ENCODE results near the gene HECTD4.

HECTD4 gene

DNA sequence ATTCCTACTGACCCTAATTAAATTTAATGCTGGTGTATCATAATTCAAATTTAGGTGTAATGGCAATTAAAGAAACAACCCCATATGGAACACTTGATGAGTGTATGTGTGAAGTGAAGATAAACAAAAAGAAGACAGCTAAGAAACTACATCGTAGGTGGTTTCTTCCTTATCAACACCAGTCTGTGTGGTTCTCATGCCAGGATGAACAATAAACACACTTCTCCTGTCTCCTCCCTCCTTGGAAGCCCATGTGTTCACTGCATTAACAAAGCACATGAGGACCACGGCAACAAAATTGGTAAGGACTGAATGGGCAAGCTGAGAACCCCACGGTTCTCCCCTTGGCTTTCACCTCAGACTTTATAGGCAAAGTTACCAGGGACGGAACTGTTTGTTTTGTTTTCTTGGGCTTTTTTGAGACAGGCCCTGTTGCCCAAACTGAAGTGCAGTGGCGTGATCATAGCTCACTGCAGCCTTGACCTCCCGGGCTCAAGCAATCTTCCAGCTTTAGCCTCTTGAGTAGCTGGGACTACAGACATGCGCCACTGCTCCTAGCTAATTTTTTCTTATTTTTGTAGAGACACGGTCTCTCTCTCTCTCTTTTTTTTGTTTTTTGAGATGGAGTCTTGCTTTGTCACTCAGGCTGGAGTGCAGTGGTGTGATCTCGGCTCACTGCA is 185.9 kb downstream of the HECTD4 start:
- Mint-ChIP-seq H3K27me3 (no peaks in the 10 kb centered on the region), H3K4me3 (no peak overlapping the region), H3K27ac (no peak overlapping the region), H3K4me1 (ENCODE audit: low read depth) (no peaks in the 10 kb centered on the region), H3K9me3 (no peaks in the 10 kb centered on the region), H3K36me3 (ENCODE audit: low read depth) (peaks cover 99% of the 10 kb centered on the region)
- intact Hi-C loops (cut with micrococcal nuclease), result no loop called here

DNA sequence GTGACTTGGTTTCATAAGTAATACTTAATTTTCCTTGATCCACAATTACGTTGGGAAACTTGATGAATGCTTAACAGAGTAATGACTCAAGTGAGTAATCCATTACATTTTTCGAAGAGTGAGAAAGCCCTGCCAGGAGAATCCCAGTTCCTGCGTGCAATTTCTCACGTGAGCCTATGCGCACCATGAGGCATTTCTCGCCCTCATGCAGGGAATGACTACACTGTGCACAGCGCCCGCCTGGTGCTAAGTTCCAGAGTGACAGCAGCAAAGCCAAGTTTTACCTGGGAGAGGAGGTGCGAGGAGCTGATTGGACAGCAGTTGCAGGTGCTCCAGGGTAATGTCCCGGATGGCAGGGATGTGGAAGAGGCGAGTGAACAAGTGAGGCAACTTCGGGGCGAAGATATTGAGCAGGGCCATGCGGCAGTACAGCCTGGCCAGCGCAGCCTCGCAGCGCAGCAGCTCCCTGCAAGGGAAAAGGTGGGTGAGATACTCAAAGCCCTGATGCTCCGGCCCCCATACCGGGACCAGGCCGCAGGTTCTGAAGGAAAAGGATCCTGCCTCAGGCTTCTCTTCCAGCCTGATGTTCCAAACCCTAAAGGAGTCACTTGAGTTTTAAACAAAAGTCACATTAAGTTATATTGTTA is 187.5 kb downstream of the HECTD4 start:
- no peak overlapping the region for H3K27ac Mint-ChIP-seq

DNA sequence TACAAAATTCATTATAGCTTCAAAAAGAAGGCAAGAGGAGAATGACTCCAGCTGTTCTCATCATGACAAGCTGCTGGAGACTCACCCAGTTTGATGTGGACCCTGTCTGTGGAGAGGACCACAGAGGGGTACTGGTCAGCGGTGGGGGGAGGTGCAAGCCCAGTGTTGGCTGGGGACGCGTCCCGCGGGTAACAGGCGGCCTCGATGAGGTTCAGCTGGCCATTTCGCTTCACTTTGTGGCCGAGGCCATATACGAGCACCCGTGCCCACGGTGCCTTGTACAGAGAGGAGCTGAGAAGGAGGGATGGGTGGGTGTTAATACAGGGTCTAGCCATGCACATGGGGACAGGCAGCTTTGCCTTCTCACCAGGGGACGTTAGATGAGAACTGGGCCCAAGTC is 189.8 kb downstream of the HECTD4 start:
- intact Hi-C loops (cut with micrococcal nuclease), result no loop called here

More for the DNA sequence above, 187.5 kb downstream of the HECTD4 start:
- intact Hi-C loops (cut with micrococcal nuclease), result no loop called here
- H3K4me3 Mint-ChIP-seq, result no peak overlapping the region
- H3K36me3 Mint-ChIP-seq (ENCODE audit: low read depth), result peaks cover 99% of the 10 kb centered on the region
- peaks cover 9% of the 10 kb centered on the region for H3K4me1 Mint-ChIP-seq (ENCODE audit: low read depth)
- H3K9me3 Mint-ChIP-seq, result no peaks in the 10 kb centered on the region
- H3K27me3 Mint-ChIP-seq, result no peaks in the 10 kb centered on the region

DNA sequence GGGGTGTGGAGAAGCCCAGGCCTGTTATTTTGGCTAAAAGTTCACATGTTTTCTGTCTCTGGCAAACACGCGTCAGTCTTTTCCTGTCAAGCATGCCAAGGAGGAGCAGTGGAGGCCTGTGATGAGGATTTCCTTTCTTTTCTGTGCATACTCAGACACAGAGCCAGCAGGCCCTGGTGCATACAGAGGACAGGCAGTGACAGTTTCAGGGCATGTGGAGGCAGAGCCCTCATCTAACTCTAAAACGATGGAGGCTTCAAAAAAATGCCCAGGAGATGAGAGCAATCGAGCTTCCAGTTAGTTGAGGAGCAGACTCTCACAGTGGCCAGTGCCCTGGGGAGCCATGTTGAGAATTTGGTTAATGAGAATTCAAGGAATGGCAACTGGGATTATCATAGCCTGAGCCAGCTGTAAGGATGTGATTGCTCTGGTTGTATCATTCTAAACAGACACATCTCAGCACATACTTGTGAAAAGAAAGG is 190.3 kb downstream of the HECTD4 start:
- intact Hi-C loops (cut with micrococcal nuclease), result no loop called here
- H3K27ac Mint-ChIP-seq, result no peak overlapping the region

More for the DNA sequence above, 189.8 kb downstream of the HECTD4 start:
- Mint-ChIP-seq H3K27ac (no peak overlapping the region), H3K4me1 (ENCODE audit: low read depth) (peaks cover 9% of the 10 kb centered on the region), H3K36me3 (ENCODE audit: low read depth) (peaks cover 97% of the 10 kb centered on the region), H3K9me3 (no peaks in the 10 kb centered on the region), H3K4me3 (no peak overlapping the region), H3K27me3 (no peaks in the 10 kb centered on the region)

DNA sequence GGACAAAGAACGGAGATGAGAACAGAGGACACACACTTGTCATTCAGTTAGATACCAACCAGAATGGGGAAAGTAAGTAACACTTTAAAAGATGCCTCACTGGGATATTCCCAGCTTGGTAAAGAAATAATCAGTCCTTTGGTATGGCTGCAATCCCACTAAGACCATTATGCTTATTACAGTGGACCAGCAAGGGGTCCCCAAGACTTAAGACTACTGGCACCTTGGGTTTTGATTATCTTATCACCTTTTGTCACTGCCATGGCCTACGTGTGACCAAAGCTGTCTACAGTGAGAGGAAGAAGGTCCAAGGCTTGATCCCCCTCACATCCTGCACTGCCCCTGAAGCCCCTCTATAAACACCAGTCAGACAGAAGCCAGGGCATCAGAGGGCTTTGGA is 191.0 kb downstream of the HECTD4 start:
- H3K4me1 Mint-ChIP-seq (ENCODE audit: low read depth), result peaks cover 9% of the 10 kb centered on the region
- H3K9me3 Mint-ChIP-seq, result no peaks in the 10 kb centered on the region
- H3K27me3 Mint-ChIP-seq, result no peaks in the 10 kb centered on the region
- peaks cover 97% of the 10 kb centered on the region for H3K36me3 Mint-ChIP-seq (ENCODE audit: low read depth)
- H3K4me3 Mint-ChIP-seq, result no peak overlapping the region
- H3K27ac Mint-ChIP-seq, result no peak overlapping the region
- intact Hi-C loops (cut with micrococcal nuclease), result no loop called here

More for the DNA sequence above, 190.3 kb downstream of the HECTD4 start:
- Mint-ChIP-seq H3K9me3 (no peaks in the 10 kb centered on the region), H3K36me3 (ENCODE audit: low read depth) (peaks cover 97% of the 10 kb centered on the region), H3K4me1 (ENCODE audit: low read depth) (peaks cover 9% of the 10 kb centered on the region), H3K27me3 (no peaks in the 10 kb centered on the region), H3K4me3 (no peak overlapping the region)

DNA sequence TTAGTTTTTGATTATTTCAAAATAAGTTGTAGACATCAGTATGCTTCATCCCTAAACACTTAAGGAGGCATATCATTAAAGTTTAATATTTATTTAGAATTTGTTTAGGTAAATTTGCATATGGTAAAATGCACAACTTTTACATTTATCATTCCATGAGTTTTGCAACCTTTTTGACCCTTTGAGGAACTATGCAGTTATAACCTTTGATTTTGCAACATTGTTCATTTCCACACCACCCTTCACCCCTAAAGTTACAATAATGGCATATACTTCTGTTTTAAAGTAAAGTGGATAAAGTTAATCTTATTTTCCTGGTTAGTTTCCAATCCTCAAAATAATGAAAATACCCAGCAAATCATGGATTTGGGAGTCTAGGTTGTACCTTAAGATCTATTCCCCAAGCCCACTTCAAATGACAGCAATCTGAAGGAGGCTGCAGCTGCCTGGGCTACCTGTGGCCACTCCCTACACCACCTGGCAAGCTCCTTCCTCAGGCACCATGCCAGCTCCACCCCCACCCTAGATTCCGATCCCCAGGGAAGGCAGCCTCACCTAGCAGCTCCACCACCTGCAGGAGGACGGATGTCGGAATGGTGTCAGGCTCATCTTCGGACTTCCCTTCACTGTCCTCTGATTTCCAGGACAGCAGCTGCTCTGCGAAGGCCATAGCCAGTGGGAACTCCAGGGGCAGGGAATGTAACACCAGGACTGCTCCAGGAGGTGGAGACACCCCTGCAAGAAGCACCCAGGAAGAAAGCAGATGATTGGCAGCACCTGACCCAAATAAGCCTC is 191.8 kb downstream of the HECTD4 start:
- H3K27ac Mint-ChIP-seq, result no peak overlapping the region
- no peaks in the 10 kb centered on the region for H3K27me3 Mint-ChIP-seq
- intact Hi-C loops (cut with micrococcal nuclease), result no loop called here
- H3K9me3 Mint-ChIP-seq, result no peaks in the 10 kb centered on the region
- no peak overlapping the region for H3K4me3 Mint-ChIP-seq
- H3K4me1 Mint-ChIP-seq (ENCODE audit: low read depth), result peaks cover 9% of the 10 kb centered on the region
- H3K36me3 Mint-ChIP-seq (ENCODE audit: low read depth), result peaks cover 95% of the 10 kb centered on the region

DNA sequence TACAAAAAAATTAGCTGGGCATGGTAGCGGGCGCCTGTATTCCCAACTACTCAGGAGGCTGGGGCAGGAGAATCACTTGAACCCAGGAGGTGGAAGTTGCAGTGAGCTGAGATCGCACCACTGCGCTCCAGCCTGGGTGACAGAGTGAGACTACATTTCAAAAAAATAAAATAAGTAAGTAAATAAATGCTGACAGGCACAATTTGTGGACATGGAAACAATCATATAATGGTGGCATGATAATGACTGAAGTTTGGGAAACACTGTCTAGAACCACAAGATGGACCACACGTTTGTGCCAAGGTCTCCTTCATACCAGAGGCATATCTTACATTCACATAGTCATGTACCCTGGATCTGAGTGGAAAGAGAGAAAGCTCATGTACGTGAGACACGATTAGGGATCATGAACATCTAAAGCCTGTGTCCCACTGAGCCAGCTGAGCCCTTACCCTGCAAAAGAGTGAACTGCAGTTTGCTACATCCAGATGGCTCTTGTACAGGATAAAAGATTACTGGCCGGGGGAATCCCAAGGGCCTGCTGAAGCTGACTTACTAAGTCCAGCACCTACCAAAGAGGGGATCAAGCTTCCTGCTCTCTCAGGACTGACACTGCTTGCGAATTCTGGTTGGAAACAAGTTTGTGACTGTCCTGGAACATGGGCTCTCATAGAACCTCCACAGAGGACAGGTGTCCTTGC is 194.0 kb downstream of the HECTD4 start:
- Mint-ChIP-seq H3K9me3 (no peaks in the 10 kb centered on the region), H3K36me3 (ENCODE audit: low read depth) (peaks cover 95% of the 10 kb centered on the region), H3K27ac (no peak overlapping the region), H3K4me3 (no peak overlapping the region), H3K27me3 (no peaks in the 10 kb centered on the region), H3K4me1 (ENCODE audit: low read depth) (peaks cover 9% of the 10 kb centered on the region)
- intact Hi-C loops (cut with micrococcal nuclease), result no loop called here

DNA sequence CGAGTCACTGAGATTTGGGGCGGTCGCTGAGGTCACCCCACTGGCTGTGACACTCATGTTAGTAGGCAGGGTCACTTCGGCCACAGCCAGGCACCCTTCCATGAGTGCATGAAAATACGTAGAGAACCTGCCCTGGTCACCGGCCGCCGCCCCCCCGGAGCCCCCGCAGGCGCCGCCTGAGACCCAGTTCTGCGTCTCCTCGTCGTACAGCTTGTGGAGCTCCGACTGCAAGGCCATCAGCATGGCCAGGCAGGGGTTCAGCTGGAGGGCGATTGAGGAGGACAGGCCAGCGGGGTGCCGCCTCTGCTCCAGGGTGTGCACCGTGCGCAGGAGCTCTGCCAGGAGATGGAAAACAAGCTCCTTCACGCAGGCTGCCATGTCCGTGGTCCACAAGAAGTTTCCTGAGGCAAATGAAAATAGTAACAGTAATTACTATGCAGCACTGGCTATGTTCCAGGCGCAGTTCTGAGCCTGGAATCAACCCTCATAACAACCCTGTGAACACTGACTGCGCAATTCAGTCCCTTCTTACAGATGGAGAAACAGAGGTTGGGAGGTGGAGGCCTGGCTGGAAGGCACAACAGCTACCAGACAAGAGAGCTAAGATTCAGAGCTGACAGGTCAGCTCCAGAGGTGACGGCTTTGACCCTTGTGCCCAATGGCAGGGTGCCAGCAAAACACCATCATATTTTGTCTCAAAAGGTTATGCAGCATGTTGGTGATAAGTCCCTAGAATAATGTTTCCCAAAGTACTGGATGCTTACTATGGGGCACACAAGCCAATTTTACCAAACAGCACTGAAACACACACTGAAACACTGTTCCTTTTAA is 196.9 kb downstream of the HECTD4 start:
- peaks cover under 1% of the 10 kb centered on the region for H3K4me1 Mint-ChIP-seq (ENCODE audit: low read depth)
- H3K9me3 Mint-ChIP-seq, result no peaks in the 10 kb centered on the region
- intact Hi-C loops (cut with micrococcal nuclease), result no loop called here
- H3K27me3 Mint-ChIP-seq, result no peaks in the 10 kb centered on the region
- H3K4me3 Mint-ChIP-seq, result no peak overlapping the region
- no peak overlapping the region for H3K27ac Mint-ChIP-seq
- H3K36me3 Mint-ChIP-seq (ENCODE audit: low read depth), result peaks cover 92% of the 10 kb centered on the region

DNA sequence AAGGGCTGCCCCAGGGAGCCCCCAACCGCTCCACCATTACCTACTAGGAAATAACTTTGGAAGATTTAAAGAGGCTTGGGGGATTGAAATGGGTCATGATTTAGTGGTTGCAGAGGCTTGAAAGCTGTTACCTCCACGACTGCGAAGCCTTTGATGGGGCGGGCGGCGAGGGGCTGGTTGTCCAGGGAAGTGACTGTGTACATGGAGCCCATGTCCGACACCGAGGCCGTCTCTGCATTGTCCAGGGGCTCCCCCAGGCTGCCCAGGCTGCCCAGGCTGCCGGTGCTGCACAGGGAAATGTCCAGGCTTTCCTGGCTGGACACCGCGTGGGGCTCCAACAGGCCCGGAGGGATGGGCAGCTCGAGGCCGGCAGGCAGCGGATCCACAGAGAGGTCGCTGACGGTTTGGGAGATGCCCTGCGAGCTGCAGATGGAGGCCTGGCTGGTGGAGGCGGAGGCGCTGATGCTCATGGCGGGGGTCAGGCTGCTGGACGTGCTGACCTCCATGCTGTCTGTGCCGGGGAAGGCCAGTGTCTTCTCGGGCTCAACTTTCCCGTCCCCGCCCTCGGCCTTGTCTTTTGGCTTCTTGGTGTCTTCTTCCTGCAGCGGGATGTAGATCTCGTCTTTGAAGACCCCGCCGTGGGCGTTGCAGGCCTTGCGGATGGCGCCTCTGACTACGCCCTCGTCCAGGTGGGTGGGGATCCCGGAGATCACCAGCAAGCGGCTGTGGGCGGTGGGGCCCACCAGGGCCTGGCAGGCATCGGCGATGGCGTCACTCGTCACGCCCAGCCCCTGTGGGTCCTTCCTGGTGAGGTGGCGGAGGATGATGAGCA is 198.0 kb downstream of the HECTD4 start:
- intact Hi-C loops (cut with micrococcal nuclease), result no loop called here
- Mint-ChIP-seq H3K4me3 (no peak overlapping the region), H3K27ac (no peak overlapping the region), H3K9me3 (no peaks in the 10 kb centered on the region), H3K36me3 (ENCODE audit: low read depth) (peaks cover 92% of the 10 kb centered on the region), H3K4me1 (ENCODE audit: low read depth) (no peaks in the 10 kb centered on the region), H3K27me3 (no peaks in the 10 kb centered on the region)

DNA sequence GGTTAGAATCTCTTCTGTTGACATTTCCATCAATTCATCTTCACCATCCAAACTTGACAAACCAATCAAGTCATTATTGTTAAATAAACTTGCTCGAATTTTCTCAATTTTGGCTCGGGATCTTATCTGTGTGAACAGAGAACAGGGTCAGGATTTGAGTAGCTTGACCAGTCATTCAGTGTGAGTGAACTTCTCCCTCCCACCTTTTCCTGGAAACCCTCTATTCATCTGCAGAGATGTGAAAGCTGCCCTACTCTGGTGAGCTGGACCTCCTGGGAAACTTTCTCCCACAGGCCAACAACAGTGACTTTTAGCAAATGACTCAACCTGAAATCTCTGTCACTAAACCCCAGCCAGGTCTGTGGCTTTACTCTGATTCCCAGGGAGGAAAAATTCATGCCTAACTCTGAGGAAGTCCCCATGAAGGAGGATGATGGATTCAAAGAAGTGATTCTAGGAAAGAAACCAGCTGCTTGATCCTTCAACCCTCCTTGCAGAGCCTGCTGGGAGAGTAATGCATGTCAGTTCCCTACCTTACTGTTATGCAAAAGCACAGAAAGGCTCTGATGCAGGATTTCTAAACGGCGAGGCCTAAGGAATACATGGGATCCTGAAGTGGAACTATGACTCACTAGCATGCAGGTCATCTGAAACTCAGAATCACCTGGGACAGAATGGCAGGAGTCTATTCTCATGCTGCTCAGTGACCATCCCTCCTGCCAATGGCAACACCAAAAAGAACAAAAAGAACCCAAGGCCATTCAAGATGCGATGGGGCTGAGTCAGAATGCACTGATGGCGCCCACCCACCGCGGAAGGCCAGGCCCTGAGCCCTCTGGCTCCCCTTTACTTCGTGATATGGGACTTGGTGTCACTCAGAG is 198.8 kb downstream of the HECTD4 start:
- Mint-ChIP-seq H3K36me3 (ENCODE audit: low read depth) (peaks cover 93% of the 10 kb centered on the region), H3K27ac (no peak overlapping the region), H3K4me1 (ENCODE audit: low read depth) (no peaks in the 10 kb centered on the region), H3K4me3 (no peak overlapping the region), H3K27me3 (no peaks in the 10 kb centered on the region), H3K9me3 (no peaks in the 10 kb centered on the region)
- intact Hi-C loops (cut with micrococcal nuclease), result no loop called here

DNA sequence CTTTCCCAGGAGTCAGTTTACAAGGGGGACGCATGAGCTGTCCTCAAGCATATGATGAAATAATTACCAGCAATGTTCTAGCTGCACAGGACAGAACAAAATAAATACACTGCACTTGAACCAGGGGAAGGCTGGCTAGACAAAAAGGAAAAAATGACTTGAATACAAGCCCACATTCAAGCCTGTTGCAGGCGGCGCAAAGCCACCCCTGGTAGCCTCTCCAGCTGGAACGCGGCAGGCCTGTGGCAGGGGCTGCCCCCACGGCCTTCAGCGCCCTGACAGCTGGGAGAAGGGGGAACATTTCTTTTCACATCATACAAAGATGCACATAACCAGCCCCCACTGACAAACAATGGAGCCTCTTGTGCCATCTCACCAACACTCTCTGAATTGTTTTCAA is 199.7 kb downstream of the HECTD4 start:
- H3K27me3 Mint-ChIP-seq, result no peaks in the 10 kb centered on the region
- H3K27ac Mint-ChIP-seq, result no peak overlapping the region
- H3K36me3 Mint-ChIP-seq (ENCODE audit: low read depth), result peaks cover 94% of the 10 kb centered on the region
- H3K4me1 Mint-ChIP-seq (ENCODE audit: low read depth), result no peaks in the 10 kb centered on the region
- intact Hi-C loops (cut with micrococcal nuclease), result no loop called here
- no peaks in the 10 kb centered on the region for H3K9me3 Mint-ChIP-seq
- H3K4me3 Mint-ChIP-seq, result no peak overlapping the region

DNA sequence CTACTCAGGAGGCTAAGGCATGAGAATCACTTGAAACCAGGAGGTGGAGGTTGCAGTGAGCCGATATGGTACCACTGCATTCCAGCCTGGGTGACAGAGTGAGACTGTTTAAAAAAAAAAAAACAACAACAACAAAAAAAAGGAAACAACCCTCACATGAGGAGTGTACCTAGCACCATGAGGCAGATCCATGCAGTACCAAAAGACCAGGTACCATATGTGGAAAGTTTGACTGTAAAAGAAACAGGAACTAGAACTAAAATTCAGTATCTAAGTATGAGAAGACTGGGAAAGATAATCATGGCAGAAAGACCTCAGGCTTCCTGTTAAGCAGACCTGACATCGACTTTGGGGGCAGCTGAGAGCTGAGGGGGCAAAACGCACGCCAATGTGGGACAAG is 201.8 kb downstream of the HECTD4 start:
- intact Hi-C loops (cut with micrococcal nuclease), result no loop called here
- Mint-ChIP-seq H3K4me3 (no peak overlapping the region), H3K4me1 (ENCODE audit: low read depth) (no peaks in the 10 kb centered on the region), H3K9me3 (no peaks in the 10 kb centered on the region), H3K36me3 (ENCODE audit: low read depth) (peaks cover 90% of the 10 kb centered on the region), H3K27ac (no peak overlapping the region), H3K27me3 (no peaks in the 10 kb centered on the region)

All from dendritic cell treated with granulocyte-macrophage colony-stimulating factor and Interleukin-4, amounts not matched to agents 40 ng/mL and 50 ng/mL, for 4 days (primary cell).